ENCODE data around the gene RPS21. TPM values are rescaled to one million over a fixed set of nuclear protein-coding genes. Genes with fewer than 3 reads are reported as not detected.

The RPS21 gene
- total RNA-seq, 4 donors from 2014 or later: 1,167 to 4,037 (median 2,295) TPM

DNA sequence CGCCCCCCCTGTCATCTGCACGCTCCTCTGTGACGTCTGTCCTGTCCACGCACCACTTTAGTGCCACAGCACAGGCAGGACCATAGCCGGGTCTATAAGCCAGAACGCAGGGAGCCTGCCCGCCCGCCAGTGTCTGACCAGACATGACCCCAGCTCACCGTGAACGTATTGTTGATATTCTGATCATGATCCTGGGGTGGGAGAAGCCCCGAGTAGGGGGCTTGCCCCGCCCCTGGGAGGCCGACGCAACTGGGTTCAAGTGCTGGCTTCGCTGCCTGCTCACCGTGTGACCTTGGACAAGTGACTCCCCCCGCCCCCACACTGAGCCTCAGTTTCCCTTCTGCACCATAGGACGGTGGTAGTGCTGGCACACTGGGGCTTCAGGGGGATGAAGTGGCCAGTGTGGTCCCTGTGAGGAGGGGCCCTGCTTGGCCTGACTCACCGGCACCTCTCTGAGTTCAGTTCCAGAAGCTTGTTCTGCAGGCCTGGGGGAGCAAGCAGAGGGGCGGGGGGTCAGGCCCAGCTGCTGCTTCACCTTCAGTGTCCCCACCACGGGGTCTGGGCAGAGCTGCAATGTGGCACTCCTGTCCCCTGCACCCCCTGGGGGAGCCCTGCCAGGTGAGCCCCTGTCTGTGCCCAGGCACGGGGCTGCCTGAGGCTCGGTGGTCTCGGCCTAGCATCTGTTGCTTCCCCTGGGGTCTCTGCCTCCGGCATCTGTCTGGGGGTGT lies 31.2 kb downstream of the RPS21 start:
- intact Hi-C loops (cut with DNase I; ENCODE audit: low total_unique reads): no loop called here
- H3K4me1 ChIP-seq: no peaks in the 10 kb centered on the region

DNA sequence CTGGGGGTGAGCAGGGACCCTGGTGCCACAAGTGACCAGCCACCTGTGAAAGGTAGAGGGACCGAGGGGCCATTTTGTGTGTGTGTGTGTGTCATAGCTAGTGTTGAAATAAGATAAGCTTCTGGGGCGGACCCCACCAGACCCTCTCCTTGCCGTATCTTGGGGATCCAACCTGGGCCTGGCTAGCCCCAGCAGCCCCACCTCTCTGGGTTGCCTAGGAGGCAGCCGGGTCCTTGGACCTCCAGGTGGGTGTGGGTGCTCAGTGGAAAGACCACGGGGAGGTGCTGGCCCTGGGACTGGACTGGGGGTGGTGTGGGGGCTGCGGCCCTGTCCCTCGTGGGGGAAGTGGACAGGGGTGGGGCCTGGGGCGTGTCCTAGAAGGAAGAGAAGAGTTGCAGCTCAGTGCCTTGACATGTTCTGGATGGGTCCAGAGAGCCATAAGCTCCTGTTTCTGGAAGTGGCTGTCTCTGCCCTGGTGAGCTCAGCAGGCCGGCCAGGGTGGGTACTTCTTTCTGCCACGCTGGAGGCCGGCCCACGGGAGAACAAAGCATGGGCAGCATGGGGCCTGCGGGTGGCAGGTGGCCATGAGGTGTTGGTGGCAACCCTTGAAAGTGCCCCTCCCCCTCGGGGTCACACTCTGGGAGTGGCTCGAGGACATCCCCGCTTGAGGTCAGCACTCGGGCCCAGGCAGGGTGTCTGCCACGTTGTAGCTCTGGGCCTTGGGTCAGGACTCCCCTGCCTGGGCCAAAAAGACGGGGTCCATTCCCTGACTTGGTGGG lies 32.0 kb downstream of the RPS21 start:
- no peaks in the 10 kb centered on the region for H3K4me1 ChIP-seq
- no peaks in the 10 kb centered on the region for H3K36me3 ChIP-seq
- no peak for DNase-seq
- ATAC-seq: no peak
- TF ChIP-seq, protein P1, sequence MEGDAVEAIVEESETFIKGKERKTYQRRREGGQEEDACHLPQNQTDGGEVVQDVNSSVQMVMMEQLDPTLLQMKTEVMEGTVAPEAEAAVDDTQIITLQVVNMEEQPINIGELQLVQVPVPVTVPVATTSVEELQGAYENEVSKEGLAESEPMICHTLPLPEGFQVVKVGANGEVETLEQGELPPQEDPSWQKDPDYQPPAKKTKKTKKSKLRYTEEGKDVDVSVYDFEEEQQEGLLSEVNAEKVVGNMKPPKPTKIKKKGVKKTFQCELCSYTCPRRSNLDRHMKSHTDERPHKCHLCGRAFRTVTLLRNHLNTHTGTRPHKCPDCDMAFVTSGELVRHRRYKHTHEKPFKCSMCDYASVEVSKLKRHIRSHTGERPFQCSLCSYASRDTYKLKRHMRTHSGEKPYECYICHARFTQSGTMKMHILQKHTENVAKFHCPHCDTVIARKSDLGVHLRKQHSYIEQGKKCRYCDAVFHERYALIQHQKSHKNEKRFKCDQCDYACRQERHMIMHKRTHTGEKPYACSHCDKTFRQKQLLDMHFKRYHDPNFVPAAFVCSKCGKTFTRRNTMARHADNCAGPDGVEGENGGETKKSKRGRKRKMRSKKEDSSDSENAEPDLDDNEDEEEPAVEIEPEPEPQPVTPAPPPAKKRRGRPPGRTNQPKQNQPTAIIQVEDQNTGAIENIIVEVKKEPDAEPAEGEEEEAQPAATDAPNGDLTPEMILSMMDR (IDR thresholded peaks at IDR 0.05 in 4 of 5, conservative IDR thresholded peaks at IDR 0.05 in 1 of 5): no peak
- TF ChIP-seq POLR2A (IDR thresholded peaks at IDR 0.05): no peak
- intact Hi-C loops (cut with DNase I; ENCODE audit: low total_unique reads) (no loop called here), in situ Hi-C loops (cut with MboI; ENCODE audit: low sequenced_read_pairs in 4 of 4) (no loop called here)
- no peak overlapping the region for H3K4me3 ChIP-seq
- H3K27me3 ChIP-seq: peaks cover 9 to 13% (median 9%) of the 10 kb centered on the region in 3 donors
- H3K27ac ChIP-seq: no peak overlapping the region
- no peaks in the 10 kb centered on the region for H3K9me3 ChIP-seq

More for the DNA sequence above, 31.2 kb downstream of the RPS21 start:
- in situ Hi-C loops (cut with MboI; ENCODE audit: low sequenced_read_pairs in 4 of 4): no loop called here
- ATAC-seq (no peak), DNase-seq (no peak)
- peaks cover 2 to 7% (median 4%) of the 10 kb centered on the region in 3 donors for H3K27me3 ChIP-seq
- no peak overlapping the region for H3K4me3 ChIP-seq
- no peak overlapping the region for H3K27ac ChIP-seq
- no peaks in the 10 kb centered on the region for H3K36me3 ChIP-seq
- no peak for TF ChIP-seq POLR2A (IDR thresholded peaks at IDR 0.05)
- TF ChIP-seq, protein P1 (IDR thresholded peaks at IDR 0.05 in 4 of 5, conservative IDR thresholded peaks at IDR 0.05 in 1 of 5): no peak
- no peaks in the 10 kb centered on the region for H3K9me3 ChIP-seq

DNA sequence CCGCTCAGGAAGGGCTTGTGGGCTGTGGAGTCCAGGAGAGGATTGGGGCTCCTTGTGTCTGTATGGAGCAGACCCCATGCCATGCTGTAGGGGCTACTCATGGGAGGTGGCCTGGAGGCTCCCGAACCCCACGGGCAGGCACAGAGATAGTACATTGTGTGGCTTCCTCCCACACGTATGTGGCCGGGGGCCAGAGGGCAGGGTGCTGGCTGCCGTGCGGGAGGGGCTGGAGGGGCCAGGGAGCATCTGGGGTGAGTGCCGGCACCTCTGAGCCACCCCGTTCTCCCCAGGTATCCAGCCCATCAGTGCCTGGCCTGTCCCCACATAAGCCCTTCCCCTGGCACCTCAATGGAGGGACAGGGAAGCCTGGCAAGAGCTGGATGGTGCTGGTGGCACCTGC lies 32.9 kb downstream of the RPS21 start:
- Histone ChIP-seq H3K4me3 (no peak overlapping the region), H3K27ac (no peak overlapping the region), H3K9me3 (no peaks in the 10 kb centered on the region), H3K27me3 (peaks cover 12 to 20% (median 17%) of the 10 kb centered on the region in 3 donors), H3K36me3 (no peaks in the 10 kb centered on the region), H3K4me1 (no peaks in the 10 kb centered on the region)
- DNase-seq (no peak), ATAC-seq (no peak)
- intact Hi-C loops (cut with DNase I; ENCODE audit: low total_unique reads): no loop called here
- in situ Hi-C loops (cut with MboI; ENCODE audit: low sequenced_read_pairs in 4 of 4): no loop called here
- TF ChIP-seq, protein P1 (IDR thresholded peaks at IDR 0.05 in 4 of 5, conservative IDR thresholded peaks at IDR 0.05 in 1 of 5): no peak
- TF ChIP-seq POLR2A (IDR thresholded peaks at IDR 0.05): no peak

DNA sequence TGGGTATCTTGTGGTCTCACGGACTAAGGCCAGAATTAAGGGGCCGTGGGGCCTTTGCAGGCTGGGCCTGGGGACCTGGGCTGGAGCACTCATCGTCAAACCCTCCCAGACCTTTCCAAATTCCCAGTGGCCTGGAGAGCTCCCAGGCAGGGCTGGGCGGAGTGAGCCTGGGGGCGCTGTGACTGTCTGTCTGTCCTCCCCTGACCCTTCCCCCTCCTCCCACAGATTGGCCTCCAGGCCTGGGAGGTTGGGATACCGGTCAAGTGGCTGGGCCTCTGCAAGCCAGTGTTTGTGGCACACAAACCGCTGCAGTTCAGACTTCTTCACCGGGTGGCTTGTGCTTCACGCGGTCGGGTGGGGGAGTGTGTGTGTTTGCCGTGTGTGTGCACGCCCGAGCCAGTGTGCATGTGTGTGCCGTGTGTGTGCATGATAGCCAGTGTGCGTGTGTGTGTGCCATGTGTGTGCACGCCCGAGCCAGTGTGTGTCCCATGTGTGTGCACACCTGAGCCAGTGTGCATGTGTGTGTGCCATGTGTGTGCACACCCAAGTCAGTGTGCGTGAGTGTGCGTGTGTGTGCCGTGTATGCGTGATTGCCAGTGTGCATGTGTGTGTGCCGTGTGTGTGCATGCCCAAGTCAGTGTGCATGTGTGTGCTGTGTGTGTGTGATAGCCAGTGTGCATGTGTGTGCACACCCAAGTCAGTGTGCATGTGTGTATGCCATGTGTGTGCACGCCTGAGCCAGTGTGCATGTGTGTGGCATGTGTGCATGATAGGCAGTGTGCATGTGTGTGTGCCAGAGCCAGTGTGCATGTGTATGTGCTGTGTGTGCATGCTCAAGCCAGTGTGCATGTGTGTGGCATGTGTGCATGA lies 34.2 kb downstream of the RPS21 start:
- Histone ChIP-seq H3K36me3 (no peaks in the 10 kb centered on the region), H3K27ac (no peak overlapping the region), H3K9me3 (no peaks in the 10 kb centered on the region), H3K4me1 (no peaks in the 10 kb centered on the region), H3K27me3 (peaks cover 12 to 20% (median 19%) of the 10 kb centered on the region in 3 donors), H3K4me3 (no peak overlapping the region)
- intact Hi-C loops (cut with DNase I; ENCODE audit: low total_unique reads): no loop called here
- DNase-seq (no peak), ATAC-seq (no peak)
- TF ChIP-seq POLR2A (IDR thresholded peaks at IDR 0.05): no peak
- TF ChIP-seq, protein P1 (IDR thresholded peaks at IDR 0.05 in 4 of 5, conservative IDR thresholded peaks at IDR 0.05 in 1 of 5): no peak
- in situ Hi-C loops (cut with MboI; ENCODE audit: low sequenced_read_pairs in 4 of 4): no loop called here

Measured in gastrocnemius medialis (tissue), 4 donors.